GF-D8 (cell line): ENCODE data around the gene RTN4IP1.

ENCODE experiments used
- DNase-seq: peaks from one replicate; lab custom pipeline; 2025; lab: John Stamatoyannopoulos, UW

Gene RTN4IP1

DNA sequence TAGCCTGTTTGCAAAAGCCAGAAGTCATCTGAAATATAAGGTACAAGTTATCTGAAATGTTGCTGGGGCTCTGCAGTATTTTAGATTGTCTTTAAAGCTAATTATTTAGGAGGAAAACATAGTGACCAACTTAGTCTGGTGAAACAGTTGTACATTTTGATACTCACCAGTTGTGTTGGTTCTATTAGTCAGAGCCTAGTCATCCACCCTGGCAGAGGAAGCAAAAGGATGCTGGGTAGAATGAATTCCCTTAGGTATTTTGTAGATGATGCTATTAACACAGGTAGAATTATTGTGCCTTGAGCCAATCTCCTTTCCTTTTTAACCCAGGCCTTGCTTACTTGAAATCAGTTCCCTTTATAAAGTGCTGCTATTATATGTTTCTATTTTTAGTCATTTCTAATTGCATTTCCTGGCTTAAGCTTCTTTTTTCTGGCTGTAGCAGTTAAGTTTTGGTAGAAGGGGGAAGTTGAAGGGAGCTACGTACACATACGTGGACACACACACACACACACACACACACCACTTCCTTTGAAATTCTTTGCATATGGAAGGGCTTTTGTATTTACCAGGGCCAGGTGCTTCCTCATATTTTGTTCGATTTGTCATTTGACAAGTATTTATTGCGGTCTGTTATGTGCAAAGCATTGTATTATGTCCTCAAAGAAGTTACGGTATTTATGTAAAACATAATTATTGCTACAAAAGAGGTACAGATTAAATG lies 82.4 kb downstream of the RTN4IP1 start:
- peak; percentile 83 for DNase-seq

DNA sequence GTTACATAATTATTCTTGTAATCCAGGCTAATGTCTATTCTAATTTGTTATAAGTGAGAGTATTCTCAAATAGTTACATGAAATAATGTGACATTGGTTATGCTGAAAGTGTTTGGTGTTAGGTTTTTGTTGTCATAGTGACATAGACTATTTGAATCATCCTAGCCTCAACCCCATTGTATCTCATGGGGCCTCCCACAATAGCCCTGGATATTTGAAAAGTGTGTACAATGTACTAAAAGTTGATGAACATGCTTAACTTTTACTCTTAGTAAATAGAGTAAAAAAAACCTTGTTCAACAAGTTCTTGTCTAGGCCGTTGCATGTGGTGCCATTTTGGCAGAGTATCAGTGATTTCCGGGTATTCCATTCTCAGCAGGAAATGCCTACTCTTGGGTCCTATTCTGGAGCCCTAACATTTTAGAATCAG lies 83.0 kb downstream of the RTN4IP1 start:
- DNase-seq: no peak

DNA sequence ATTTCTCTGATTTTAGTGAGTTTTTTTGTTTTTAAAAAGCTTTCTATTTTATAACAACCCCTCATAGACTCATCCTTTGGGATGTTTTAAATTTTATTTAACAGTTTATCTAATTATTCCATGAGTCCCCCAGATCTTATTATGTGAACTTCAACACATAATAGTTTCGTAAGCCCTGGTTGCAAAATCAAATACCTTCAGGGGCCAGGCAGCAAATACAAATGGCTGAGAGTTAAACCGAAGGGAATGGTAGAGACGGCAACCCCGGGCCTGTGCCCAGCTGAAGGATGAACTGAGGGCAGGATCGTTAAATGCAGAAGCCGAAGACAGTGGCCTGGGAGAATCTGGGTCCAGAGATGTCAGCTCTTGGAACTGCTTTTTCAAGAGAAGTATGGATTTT lies 88.4 kb downstream of the RTN4IP1 start:
- no peak for DNase-seq

DNA sequence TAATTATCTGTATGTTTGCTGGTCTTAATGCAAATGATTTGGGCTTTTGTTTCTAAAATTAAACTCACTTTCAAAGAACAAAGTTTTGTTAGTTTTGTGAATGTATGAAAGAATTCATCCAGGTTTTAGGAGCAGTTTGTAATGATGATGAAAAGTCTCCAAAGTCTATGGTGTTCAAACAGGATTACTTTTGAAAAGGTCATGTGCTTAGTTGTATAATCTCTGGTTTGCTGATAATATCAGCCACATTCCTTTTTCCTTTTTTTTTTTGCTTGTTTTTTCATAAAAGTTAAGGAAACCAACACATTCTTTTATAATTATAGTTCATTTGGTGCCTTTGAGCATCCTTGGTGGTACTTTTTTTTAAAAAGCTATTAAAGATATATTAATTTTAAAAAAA lies 88.9 kb downstream of the RTN4IP1 start:
- no peak for DNase-seq

DNA sequence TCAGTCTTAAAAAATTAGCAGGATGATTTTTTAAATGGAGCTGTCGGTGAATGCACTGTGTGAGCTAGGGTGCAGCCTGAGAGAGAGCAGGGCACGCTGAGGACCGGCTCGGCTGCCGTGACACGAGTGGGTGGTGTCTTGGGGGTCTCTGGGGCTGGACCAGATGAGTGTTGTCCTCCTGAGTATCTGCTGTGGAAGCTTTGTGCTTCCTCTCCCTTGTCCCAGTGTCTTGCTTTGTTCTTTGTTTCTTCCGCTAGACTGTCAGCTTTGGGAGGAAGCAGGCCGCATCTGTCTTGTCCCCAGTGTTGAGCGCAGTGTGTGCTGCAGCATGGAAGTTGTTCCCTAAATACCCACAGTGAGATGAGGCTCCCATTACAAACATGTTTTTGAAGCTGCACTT lies 89.4 kb downstream of the RTN4IP1 start:
- DNase-seq: no peak

DNA sequence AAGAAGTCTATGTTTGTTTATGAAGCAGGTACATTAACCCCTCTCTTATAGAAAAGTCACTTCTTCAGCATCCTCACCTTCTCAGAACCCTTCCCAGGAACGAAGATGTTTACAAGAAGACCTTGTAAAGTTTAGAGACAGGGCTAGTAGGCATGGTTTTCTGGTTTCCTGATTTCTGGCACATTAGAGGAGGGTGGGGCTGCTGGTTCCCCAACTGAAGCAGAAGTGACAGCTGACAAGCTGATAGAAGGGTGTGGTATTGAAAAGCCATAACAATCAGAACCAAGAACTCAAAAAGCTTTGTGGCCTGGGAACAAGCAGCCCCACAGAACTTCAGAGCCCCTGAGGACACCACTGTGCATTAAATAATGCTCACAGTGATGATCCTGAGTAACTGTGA lies 91.2 kb downstream of the RTN4IP1 start:
- DNase-seq: no peak

DNA sequence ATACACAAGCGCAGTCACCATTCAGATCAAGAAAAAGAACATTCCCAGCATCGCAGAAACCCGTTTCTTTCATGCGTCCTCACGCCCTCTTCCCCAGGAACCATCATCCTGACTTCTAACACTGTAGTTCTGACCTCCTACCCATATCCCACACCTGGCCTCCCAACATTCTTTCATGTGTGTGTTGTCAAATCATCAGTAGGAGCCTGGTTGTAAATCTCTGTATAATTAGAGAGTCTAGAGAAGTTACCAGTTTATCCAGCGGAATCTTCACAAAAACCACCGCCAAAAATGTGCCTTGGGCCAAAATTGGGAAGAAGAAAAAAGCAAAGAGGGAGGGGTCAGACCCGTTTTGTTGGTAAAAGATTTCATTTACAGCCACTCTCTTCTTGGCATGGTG lies 91.6 kb downstream of the RTN4IP1 start:
- DNase-seq: no peak

DNA sequence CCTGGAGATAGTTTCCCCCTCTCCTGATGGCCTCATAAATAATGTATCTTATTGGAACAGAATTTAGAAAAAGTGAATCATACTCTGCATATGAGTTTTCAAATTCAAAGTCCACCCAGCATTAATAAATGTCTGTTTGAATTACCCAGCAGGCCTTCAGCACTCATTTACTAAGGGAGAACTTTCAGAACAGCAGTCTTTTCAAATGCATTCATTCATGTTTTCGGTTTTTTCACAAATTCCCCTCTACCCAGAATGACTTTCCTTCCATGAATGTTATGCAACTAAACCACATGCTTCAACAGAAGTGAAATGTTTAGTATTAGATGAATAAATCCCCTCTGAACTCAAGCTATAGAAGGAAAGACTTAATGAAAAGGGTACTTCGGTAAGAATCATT lies 92.4 kb downstream of the RTN4IP1 start:
- DNase-seq: no peak

DNA sequence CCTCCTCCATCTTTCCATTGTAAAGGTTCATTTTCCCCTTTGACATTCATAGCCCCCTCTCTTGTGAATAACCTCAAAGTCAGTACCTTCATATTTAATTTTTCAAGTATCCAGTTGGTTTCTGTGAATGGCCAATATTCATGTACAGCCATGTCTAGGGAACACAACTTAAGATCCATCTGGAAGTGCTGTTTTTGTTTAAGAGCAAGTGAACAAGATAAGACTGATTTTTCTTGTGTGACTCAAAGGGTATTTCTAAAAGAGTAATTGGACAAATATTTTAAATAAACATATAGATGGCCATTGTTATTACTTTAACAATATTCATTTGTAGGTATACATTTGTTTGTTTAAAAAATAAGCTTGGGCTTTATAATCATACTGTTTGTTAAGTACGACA lies 92.9 kb downstream of the RTN4IP1 start:
- no peak for DNase-seq

DNA sequence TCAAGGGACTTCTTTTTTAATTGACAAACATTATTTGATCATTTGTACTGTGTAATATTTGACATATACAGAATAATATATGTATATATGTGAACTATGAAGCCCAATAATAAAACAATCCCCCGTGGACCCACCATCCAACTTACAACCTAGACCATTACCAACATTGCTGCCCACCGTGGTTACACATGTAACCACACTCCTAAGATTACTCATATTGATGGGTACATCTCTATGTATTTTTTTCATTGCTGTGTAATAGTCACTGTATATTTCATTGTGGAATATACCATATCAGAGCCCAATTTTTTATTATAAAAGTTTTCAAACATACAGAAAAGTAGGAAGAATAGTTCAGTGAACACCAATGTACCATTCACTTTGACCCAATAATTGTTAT lies 94.3 kb downstream of the RTN4IP1 start:
- DNase-seq: no peak

DNA sequence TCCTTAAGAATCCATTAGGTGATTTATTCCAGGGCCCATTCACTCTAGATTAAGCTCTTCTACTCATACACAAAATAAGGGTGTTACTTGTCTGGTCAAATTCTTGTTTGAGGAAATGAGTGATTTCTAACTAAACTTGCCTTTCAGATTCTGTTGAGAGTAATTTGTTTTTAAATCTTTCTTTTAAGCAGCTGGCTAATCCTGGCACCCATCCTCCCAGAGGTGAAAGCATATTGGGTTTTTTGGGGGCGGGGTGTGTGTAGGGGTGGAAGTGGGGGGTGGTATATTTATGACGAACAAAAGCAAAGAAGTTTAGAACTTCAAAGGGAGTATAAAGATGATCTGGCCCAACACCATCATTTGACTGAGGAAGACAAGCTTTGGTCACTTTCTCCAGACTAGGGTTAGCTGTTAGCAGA lies 94.7 kb downstream of the RTN4IP1 start:
- no peak for DNase-seq

DNA sequence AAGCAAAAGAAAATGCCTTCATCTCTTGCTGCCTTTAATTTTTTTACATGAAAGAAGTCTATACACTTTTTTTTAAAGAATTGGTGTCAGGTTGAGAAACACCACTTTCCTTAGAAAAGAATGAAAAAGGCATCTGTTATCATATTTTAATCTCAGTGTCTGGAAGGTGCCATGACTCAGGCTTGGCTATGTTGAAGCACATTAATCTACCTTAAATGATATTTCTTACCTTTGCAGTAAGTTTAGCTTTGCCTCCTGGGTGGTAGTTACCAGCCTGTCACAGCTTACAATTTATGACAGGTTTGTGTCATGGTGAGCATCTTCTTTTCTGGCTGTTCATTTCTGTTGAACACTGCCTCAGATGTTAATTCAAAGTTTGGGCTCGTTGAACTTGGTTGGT lies 95.3 kb downstream of the RTN4IP1 start:
- no peak for DNase-seq

DNA sequence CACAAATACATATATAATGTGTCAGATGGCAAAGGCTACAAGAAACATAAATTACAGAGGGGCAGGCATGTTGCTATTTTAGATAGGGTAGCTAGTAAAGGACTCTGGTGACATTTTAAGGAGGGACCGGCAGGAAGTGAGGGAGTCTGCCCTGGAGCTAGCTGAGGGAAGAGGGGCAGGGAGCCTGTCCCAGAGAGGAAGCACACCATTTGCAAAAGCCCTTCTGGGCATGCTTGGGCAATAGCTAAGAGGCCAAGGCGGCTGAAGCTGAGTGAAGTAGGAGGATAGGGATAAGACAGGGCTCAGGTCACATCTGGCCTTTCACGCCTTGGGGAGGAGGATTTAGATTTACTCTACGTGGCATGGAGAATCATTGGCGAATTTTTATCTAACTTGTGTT lies 96.2 kb downstream of the RTN4IP1 start:
- DNase-seq: no peak

DNA sequence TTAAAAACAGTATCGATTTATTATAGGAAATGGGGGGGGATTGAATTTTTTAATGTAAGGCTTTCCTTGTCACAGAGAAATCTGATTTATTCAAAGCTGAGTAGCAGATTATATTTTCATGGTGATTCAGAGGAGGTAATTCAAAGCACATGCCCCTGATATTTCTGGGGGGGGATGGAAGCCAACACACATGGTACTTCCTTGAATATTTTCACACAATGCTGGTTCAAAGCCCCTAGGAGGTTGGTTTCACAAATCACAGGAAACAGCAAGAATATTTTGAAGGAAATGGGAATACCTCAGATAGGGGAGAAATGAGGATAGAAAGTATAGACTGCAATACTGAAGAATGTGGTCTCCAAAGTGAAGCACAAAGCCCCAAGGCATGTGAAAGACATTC lies 98.8 kb downstream of the RTN4IP1 start:
- DNase-seq: no peak

DNA sequence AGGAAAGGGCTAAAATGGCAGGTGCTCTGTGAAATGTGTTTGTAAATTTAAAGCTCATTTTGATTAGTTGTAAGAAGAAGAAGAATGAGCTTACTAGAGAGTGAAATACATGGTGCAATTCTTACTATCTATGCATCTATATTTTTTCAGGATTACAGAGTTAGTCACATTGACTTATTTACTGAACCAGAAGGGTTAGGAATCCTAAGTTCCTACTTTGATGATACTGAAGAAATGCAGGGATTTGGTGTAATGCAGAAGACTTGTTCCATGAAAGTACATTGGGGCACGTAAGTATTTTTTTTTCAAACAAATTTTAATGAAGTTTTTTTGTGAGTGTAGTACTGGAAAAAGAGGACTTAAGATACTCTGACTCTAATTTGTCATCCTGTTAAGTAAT lies 99.3 kb downstream of the RTN4IP1 start:
- DNase-seq: no peak

DNA sequence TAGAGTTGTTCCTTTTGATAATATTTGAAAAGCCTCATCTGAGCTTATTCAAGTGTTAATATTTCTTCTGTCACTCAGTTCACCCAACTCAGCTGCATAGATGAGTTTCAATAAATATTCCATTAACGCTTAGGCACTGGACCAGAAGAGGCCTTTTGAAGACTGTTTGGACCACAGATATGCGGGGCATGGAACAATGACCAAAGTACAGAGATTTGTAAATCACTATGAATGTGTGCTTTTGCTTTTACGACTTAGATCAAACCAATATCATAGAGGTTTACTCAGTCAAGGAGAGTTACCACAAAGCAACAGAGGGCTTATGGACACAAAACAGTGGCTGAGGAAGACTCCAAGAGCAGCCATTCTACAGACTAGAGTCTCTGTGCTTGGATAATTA lies 99.9 kb downstream of the RTN4IP1 start:
- DNase-seq: no peak

DNA sequence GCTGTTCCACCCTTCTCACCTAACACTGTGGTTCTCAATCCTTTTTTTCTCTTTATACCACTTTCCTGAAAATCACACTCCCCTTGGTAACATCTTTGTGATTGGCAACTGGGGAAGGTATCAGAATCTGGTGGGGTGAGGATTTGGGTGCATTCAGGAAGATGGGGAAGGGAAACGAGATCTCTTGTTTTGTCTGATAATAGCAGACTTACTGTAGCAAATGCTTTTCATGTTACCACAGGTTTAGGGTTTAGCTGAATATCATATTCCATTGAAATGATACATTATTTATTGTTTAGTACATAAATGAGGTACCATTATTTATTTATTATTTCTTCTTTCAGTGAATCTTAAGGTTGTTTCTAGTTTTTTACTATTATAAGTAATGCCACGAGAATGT lies 100.8 kb downstream of the RTN4IP1 start:
- DNase-seq: no peak

DNA sequence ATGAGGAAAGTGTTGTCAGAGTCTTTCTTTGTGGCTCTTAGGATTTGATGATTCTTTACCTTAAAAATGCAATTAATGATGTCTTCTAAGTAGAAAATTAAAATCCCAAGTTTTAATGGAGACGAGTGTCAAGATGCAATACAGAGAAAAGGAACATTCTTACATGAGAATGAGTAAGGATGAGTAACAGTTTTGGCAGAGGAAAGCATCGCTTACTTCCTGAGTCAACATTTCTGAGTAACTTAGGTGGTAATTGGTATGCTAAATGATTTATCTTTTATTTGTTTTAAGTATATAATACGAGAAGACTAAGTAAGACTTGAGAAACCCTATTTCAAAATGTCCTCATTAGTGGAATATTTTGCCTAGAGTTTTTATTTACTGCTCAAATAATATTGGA lies 101.3 kb downstream of the RTN4IP1 start:
- no peak for DNase-seq

DNA sequence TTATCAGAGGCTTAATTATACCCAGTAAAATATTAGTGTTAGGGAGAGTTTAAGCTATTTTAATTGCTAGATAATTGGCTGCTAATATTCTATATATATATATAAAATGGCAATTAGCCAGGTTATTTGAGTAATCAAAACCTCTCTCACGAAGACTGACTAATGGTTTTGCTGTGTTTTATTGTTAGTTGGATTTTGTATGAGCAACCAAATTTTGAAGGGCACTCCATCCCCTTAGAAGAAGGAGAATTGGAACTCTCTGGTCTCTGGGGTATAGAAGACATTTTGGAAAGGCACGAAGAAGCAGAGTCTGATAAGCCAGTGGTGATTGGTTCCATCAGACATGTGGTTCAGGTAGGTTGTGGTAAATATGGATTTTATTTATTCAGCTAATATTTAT lies 102.2 kb downstream of the RTN4IP1 start:
- DNase-seq: no peak

DNA sequence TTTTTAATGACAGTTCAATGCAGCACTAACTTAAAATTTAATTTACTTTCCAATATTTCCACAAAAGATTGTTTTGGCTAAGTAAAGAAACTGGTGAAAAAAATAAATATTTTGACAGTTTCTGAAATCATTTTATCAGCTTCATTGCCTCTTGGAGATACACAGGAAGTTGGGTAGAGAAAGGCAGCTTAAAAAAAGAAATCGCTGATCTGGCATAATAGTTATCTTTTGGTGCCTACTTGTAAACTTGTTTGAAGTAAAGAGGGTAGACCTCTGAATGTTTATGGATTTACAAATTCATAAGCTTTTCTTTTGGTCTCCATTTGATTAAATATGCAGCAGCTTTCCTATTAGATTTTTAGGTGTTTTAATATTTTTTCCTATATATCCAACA lies 103.4 kb downstream of the RTN4IP1 start:
- DNase-seq: no peak

DNA sequence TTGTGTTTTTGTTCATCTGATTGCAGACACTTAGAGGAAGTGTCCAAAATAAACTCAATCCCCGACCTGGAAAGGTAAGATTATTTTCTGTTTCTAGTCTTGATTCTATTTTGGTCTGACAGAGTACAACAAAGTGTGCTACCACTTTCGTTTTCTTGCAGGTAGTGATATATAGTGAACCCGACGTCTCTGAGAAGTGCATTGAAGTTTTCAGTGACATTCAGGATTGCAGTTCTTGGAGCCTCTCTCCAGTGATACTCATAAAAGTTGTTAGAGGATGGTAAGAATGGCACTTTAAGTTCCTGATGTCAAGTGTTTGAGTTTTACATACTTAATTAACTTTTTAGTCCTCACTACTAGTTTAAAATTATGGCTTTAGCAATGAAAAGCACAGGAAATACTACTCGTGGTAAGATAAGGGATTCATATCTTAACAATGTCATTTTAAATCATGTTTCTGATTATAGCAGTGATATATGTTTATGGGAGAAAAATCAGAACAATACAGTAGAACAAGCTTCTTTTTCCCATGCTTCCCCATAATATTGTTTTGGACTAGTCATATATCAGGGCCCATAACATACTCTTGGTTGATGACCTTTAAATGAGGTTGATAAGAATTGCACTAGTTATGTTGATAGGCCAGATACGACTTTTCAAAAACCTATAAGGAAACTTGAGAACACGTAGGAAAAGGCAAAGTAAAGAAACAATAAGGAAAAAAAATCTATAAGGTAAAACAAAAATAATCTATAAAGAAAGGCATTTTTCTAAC lies 104.0 kb downstream of the RTN4IP1 start:
- DNase-seq: no peak

DNA sequence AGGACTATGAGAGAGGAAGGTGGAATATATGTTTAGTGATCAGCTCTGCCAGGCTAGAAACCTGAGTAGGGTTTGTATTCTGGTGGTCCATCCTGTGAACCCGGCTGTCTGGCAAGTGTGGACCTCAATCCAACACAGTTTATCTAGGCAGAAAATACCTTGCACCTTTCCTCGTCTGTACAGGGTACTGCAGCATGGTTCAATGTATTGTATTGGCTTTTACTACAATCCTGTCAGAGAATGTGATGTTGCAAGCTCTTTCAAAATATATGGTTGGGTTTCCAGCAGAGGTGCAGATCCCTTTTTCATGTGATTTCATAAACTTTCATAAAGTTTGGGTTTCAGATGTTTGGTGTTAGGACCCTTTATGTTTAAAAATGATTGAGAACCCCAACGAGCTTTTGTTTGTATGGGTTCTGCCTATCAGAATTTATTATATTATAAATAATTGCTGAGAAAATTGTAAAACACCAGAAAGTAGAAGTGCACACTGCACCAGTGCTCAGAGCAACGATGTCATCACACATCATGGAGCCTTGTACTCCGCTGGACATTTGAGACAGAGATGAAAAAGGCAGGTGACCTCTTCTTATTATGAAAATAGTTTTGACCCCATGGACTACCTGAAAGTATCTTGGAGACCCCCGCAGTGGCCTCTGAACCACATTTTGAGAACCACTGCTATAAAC lies 106.6 kb downstream of the RTN4IP1 start:
- peak; percentile 19 for DNase-seq
